ENCODE measurements around the gene MED12.

The MED12 gene

GRCh38 chrX:71082124-71082647, 36.2 kb upstream of the MED12 start:
- no peak overlapping the region for H2BK5ac ChIP-seq (ENCODE audit: low read length)
- H3K4me2 ChIP-seq (ENCODE audit: insufficient read depth, low read length, poor library complexity, severe bottlenecking): no peak overlapping the region
- H3K36me3 ChIP-seq (replicated peaks in 1 of 2; ENCODE audit: control insufficient read depth in 2 of 2, insufficient read depth in 2 of 2, low read length in 2 of 2): no peaks in the 10 kb centered on the region
- H2AFZ ChIP-seq (ENCODE audit: low read length): no peak overlapping the region
- peaks cover 0 to 15% (median 0%) of the 10 kb centered on the region in 3 experiments for H3K27me3 ChIP-seq (ENCODE audit: control insufficient read depth in 3 of 3, insufficient read depth in 3 of 3, low read depth in 1 of 3, low read length in 3 of 3)
- no peak overlapping the region for H3K18ac ChIP-seq (ENCODE audit: low read length)
- no peak overlapping the region for H2BK12ac ChIP-seq (ENCODE audit: low read length)
- H4K91ac ChIP-seq (ENCODE audit: low read depth, low read length, poor library complexity): no peak overlapping the region
- H3K4me1 ChIP-seq (ENCODE audit: control insufficient read depth in 2 of 2, insufficient read depth in 1 of 2, low read depth in 1 of 2, low read length in 2 of 2): no peaks in the 10 kb centered on the region
- no peak overlapping the region for H3K27ac ChIP-seq (replicated peaks; ENCODE audit: low read length)
- no CpG with 5 or more reads among the region's 5 CpGs for WGBS, 2 donors (ENCODE audit: extremely low coverage in 2 of 2, insufficient read length in 2 of 2, insufficient replicate concordance in 1 of 2)
- no peak overlapping the region for H2AK5ac ChIP-seq (ENCODE audit: low read depth, low read length)
- H3K4me3 ChIP-seq (ENCODE audit: low read length in 2 of 2): no peak overlapping the region
- H4K8ac ChIP-seq (ENCODE audit: low read depth, low read length): no peak overlapping the region
- no peak for DNase-seq (ENCODE audit: low spot score)
- no peak overlapping the region for H3K9ac ChIP-seq (ENCODE audit: low read depth, low read length, poor library complexity)
- no peak overlapping the region for H3K4ac ChIP-seq (ENCODE audit: low read length)
- no peak overlapping the region for H3K23ac ChIP-seq (ENCODE audit: low read depth, low read length, poor library complexity)
- H2BK120ac ChIP-seq (ENCODE audit: low read depth, low read length): no peak overlapping the region
- no peak overlapping the region for H2BK15ac ChIP-seq (ENCODE audit: low read length)
- H3K14ac ChIP-seq (ENCODE audit: low read length): no peak overlapping the region
- H3K79me1 ChIP-seq (ENCODE audit: low read depth, low read length): no peaks in the 10 kb centered on the region
- H3K9me3 ChIP-seq (replicated peaks in 1 of 2; ENCODE audit: control insufficient read depth in 2 of 2, insufficient read depth in 1 of 2, low read depth in 1 of 2, low read length in 2 of 2): no peaks in the 10 kb centered on the region

- H3K27me3 ChIP-seq (ENCODE audit: control insufficient read depth in 3 of 3, insufficient read depth in 3 of 3, low read depth in 1 of 3, low read length in 3 of 3): peaks cover 0 to 15% (median 0%) of the 10 kb centered on the region in 3 experiments
- no peak overlapping the region for H3K4me2 ChIP-seq (ENCODE audit: insufficient read depth, low read length, poor library complexity, severe bottlenecking)
- WGBS, 2 donors (ENCODE audit: extremely low coverage in 2 of 2, insufficient read length in 2 of 2, insufficient replicate concordance in 1 of 2): no CpG with 5 or more reads among the region's 4 CpGs
Measured at GRCh38 chrX:71082822-71083221, 35.6 kb upstream of the MED12 start.

GRCh38 chrX:71085900-71086299, 32.5 kb upstream of the MED12 start:
- no peak overlapping the region for H3K23ac ChIP-seq (ENCODE audit: low read depth, low read length, poor library complexity)
- WGBS, 2 donors (ENCODE audit: extremely low coverage in 2 of 2, insufficient read length in 2 of 2, insufficient replicate concordance in 1 of 2): no CpG with 5 or more reads among the region's 4 CpGs
- H3K14ac ChIP-seq (ENCODE audit: low read length): no peak overlapping the region

More at GRCh38 chrX:71082822-71083221, 35.6 kb upstream of the MED12 start:
- H3K79me1 ChIP-seq (ENCODE audit: low read depth, low read length): no peaks in the 10 kb centered on the region
- no peak overlapping the region for H3K4me3 ChIP-seq (ENCODE audit: low read length in 2 of 2)
- DNase-seq (ENCODE audit: low spot score): no peak
- H4K8ac ChIP-seq (ENCODE audit: low read depth, low read length): no peak overlapping the region
- H2BK12ac ChIP-seq (ENCODE audit: low read length): no peak overlapping the region
- H3K9ac ChIP-seq (ENCODE audit: low read depth, low read length, poor library complexity): no peak overlapping the region
- H3K4ac ChIP-seq (ENCODE audit: low read length): no peak overlapping the region
- H3K14ac ChIP-seq (ENCODE audit: low read length): no peak overlapping the region
- no peaks in the 10 kb centered on the region for H3K36me3 ChIP-seq (replicated peaks in 1 of 2; ENCODE audit: control insufficient read depth in 2 of 2, insufficient read depth in 2 of 2, low read length in 2 of 2)
- no peak overlapping the region for H2AK5ac ChIP-seq (ENCODE audit: low read depth, low read length)
- H3K27ac ChIP-seq (replicated peaks; ENCODE audit: low read length): no peak overlapping the region
- no peak overlapping the region for H4K91ac ChIP-seq (ENCODE audit: low read depth, low read length, poor library complexity)
- H2AFZ ChIP-seq (ENCODE audit: low read length): no peak overlapping the region
- H2BK15ac ChIP-seq (ENCODE audit: low read length): no peak overlapping the region
- H3K4me1 ChIP-seq (ENCODE audit: control insufficient read depth in 2 of 2, insufficient read depth in 1 of 2, low read depth in 1 of 2, low read length in 2 of 2): no peaks in the 10 kb centered on the region
- H3K18ac ChIP-seq (ENCODE audit: low read length): no peak overlapping the region
- H3K9me3 ChIP-seq (replicated peaks in 1 of 2; ENCODE audit: control insufficient read depth in 2 of 2, insufficient read depth in 1 of 2, low read depth in 1 of 2, low read length in 2 of 2): no peaks in the 10 kb centered on the region
- no peak overlapping the region for H2BK5ac ChIP-seq (ENCODE audit: low read length)
- no peak overlapping the region for H2BK120ac ChIP-seq (ENCODE audit: low read depth, low read length)
- H3K23ac ChIP-seq (ENCODE audit: low read depth, low read length, poor library complexity): no peak overlapping the region

GRCh38 chrX:71091263-71091662, 27.1 kb upstream of the MED12 start:
- Histone ChIP-seq H3K4me2 (ENCODE audit: insufficient read depth, low read length, poor library complexity, severe bottlenecking) (no peak overlapping the region), H3K4ac (ENCODE audit: low read length) (no peak overlapping the region), H2AK5ac (ENCODE audit: low read depth, low read length) (no peak overlapping the region), H3K9me3 (replicated peaks in 1 of 2; ENCODE audit: control insufficient read depth in 2 of 2, insufficient read depth in 1 of 2, low read depth in 1 of 2, low read length in 2 of 2) (no peaks in the 10 kb centered on the region), H3K4me3 (ENCODE audit: low read length in 2 of 2) (no peak overlapping the region), H3K4me1 (ENCODE audit: control insufficient read depth in 2 of 2, insufficient read depth in 1 of 2, low read depth in 1 of 2, low read length in 2 of 2) (no peaks in the 10 kb centered on the region), H2AFZ (ENCODE audit: low read length) (no peak overlapping the region), H3K36me3 (replicated peaks in 1 of 2; ENCODE audit: control insufficient read depth in 2 of 2, insufficient read depth in 2 of 2, low read length in 2 of 2) (no peaks in the 10 kb centered on the region), H3K18ac (ENCODE audit: low read length) (no peak overlapping the region), H3K79me1 (ENCODE audit: low read depth, low read length) (no peaks in the 10 kb centered on the region), H3K27me3 (ENCODE audit: control insufficient read depth in 3 of 3, insufficient read depth in 3 of 3, low read depth in 1 of 3, low read length in 3 of 3) (no peaks in the 10 kb centered on the region), H2BK15ac (ENCODE audit: low read length) (no peak overlapping the region), H3K23ac (ENCODE audit: low read depth, low read length, poor library complexity) (no peak overlapping the region), H4K8ac (ENCODE audit: low read depth, low read length) (no peak overlapping the region), H4K91ac (ENCODE audit: low read depth, low read length, poor library complexity) (no peak overlapping the region), H3K9ac (ENCODE audit: low read depth, low read length, poor library complexity) (no peak overlapping the region), H2BK5ac (ENCODE audit: low read length) (no peak overlapping the region), H3K27ac (replicated peaks; ENCODE audit: low read length) (no peak overlapping the region), H3K14ac (ENCODE audit: low read length) (no peak overlapping the region), H2BK12ac (ENCODE audit: low read length) (no peak overlapping the region), H2BK120ac (ENCODE audit: low read depth, low read length) (no peak overlapping the region)
- DNase-seq (ENCODE audit: low spot score): no peak
- no CpG with 5 or more reads among the region's 5 CpGs for WGBS, 2 donors (ENCODE audit: extremely low coverage in 2 of 2, insufficient read length in 2 of 2, insufficient replicate concordance in 1 of 2)

More at GRCh38 chrX:71085900-71086299, 32.5 kb upstream of the MED12 start:
- Histone ChIP-seq H3K4ac (ENCODE audit: low read length) (no peak overlapping the region), H3K79me1 (ENCODE audit: low read depth, low read length) (no peaks in the 10 kb centered on the region), H2AFZ (ENCODE audit: low read length) (no peak overlapping the region), H3K27me3 (ENCODE audit: control insufficient read depth in 3 of 3, insufficient read depth in 3 of 3, low read depth in 1 of 3, low read length in 3 of 3) (peaks cover 0 to 15% (median 0%) of the 10 kb centered on the region in 3 experiments), H3K4me2 (ENCODE audit: insufficient read depth, low read length, poor library complexity, severe bottlenecking) (no peak overlapping the region), H3K4me1 (ENCODE audit: control insufficient read depth in 2 of 2, insufficient read depth in 1 of 2, low read depth in 1 of 2, low read length in 2 of 2) (no peaks in the 10 kb centered on the region), H3K18ac (ENCODE audit: low read length) (no peak overlapping the region), H3K36me3 (replicated peaks in 1 of 2; ENCODE audit: control insufficient read depth in 2 of 2, insufficient read depth in 2 of 2, low read length in 2 of 2) (no peaks in the 10 kb centered on the region), H4K91ac (ENCODE audit: low read depth, low read length, poor library complexity) (no peak overlapping the region), H3K4me3 (ENCODE audit: low read length in 2 of 2) (no peak overlapping the region), H2AK5ac (ENCODE audit: low read depth, low read length) (no peak overlapping the region), H3K27ac (replicated peaks; ENCODE audit: low read length) (no peak overlapping the region), H2BK12ac (ENCODE audit: low read length) (no peak overlapping the region), H4K8ac (ENCODE audit: low read depth, low read length) (no peak overlapping the region), H2BK5ac (ENCODE audit: low read length) (no peak overlapping the region), H2BK120ac (ENCODE audit: low read depth, low read length) (no peak overlapping the region), H2BK15ac (ENCODE audit: low read length) (no peak overlapping the region), H3K9ac (ENCODE audit: low read depth, low read length, poor library complexity) (no peak overlapping the region), H3K9me3 (replicated peaks in 1 of 2; ENCODE audit: control insufficient read depth in 2 of 2, insufficient read depth in 1 of 2, low read depth in 1 of 2, low read length in 2 of 2) (no peaks in the 10 kb centered on the region)
- DNase-seq (ENCODE audit: low spot score): no peak
